HEK293 (cell line): ENCODE data around the gene PRKG1.
A peak's percentile ranks its signal among the peaks of the same experiment; 100 is the strongest.

ENCODE experiments used
- CTCF ChIA-PET: fragments of 350-600 bp; formaldehyde crosslinking; extraction: SDS; loops from one replicate; lab custom pipeline; 2021; ENCODE audit warnings: antibody characterized with exemption; lab: Yijun Ruan, JAX
- POLR2A ChIA-PET: fragments of 300-600 bp; formaldehyde crosslinking; extraction: SDS; loops from one replicate; lab custom pipeline; 2020; ENCODE audit warnings: antibody characterized with exemption, inconsistent platforms; lab: Yijun Ruan, JAX
- H3K27ac ChIP-seq: fragments of 200-500 bp; sonication (Bioruptor generic); 2 replicates; pipeline ENCODE4 v1.5.1; 2014; ENCODE audit warnings: low read depth, low read length, control low read depth, inconsistent platforms; ENCODE audit errors: extremely low read depth
- H3K36me3 ChIP-seq, 2 experiments: fragments of 200-500 bp in 1 of 2; sonication (Bioruptor generic) in 1 of 2; 1 replicate in 1 of 2; 2 replicates in 1 of 2; pipeline ENCODE4 v1.5.1; 2014 to 2017; ENCODE audit warnings: inconsistent platforms in 2 of 2, low read length in 2 of 2; ENCODE audit not compliant: control insufficient read depth in 2 of 2, insufficient read depth in 1 of 2
- H3K4me1 ChIP-seq: fragments of 200-500 bp; sonication (Bioruptor generic); 2 replicates; pipeline ENCODE4 v1.5.1; 2014; ENCODE audit warnings: mild to moderate bottlenecking, low read length, inconsistent platforms; ENCODE audit not compliant: control insufficient read depth, insufficient read depth
- H3K4me3 ChIP-seq: 2 replicates; pipeline ENCODE4 v1.5.1; 2011; ENCODE audit warnings: low read depth, mild to moderate bottlenecking, control low read depth, low read length, moderate library complexity
- H3K9me3 ChIP-seq: fragments of 200-500 bp; sonication (Bioruptor generic); 2 replicates; pipeline ENCODE4 v1.5.1; 2014; ENCODE audit warnings: low read depth, low read length, inconsistent platforms; ENCODE audit not compliant: control insufficient read depth, insufficient read depth
- ELK4 ChIP-seq: IDR thresholded peaks from 2 replicates; pipeline ENCODE4 v1.6.1; 2011; ENCODE audit warnings: mild to moderate bottlenecking, low read depth, low read length, borderline replicate concordance
- MZF1 ChIP-seq: fragments of 450-650 bp; formaldehyde crosslinking; IDR thresholded peaks from 2 replicates; pipeline ENCODE4 v1.5.1; 2017; ENCODE audit warnings: missing biosample characterization, missing genetic modification characterization, borderline replicate concordance
- PRDM1 ChIP-seq: fragments of 450-650 bp; formaldehyde crosslinking; IDR thresholded peaks from 2 replicates; pipeline ENCODE4; 2016; ENCODE audit warnings: missing biosample characterization, missing genetic modification characterization
- PRDM6 ChIP-seq: fragments of 450-650 bp; formaldehyde crosslinking; IDR thresholded peaks from 2 replicates; pipeline ENCODE4 v1.5.1; 2017; ENCODE audit warnings: missing biosample characterization, missing genetic modification characterization
- SCRT1 ChIP-seq: fragments of 450-650 bp; formaldehyde crosslinking; IDR thresholded peaks from 2 replicates; pipeline ENCODE4 v1.5.1; 2016; ENCODE audit warnings: missing biosample characterization, missing genetic modification characterization, borderline replicate concordance
- TRIM28 ChIP-seq: IDR thresholded peaks from 2 replicates; pipeline ENCODE4 v1.6.1; 2011; ENCODE audit warnings: low read length, control low read depth, borderline replicate concordance
- ZBTB10 ChIP-seq: fragments of 450-650 bp; formaldehyde crosslinking; IDR thresholded peaks from 2 replicates; pipeline ENCODE4 v1.5.1; 2016; ENCODE audit warnings: missing biosample characterization, missing genetic modification characterization
- ZBTB17 ChIP-seq: fragments of 450-650 bp; formaldehyde crosslinking; IDR thresholded peaks from 2 replicates; pipeline ENCODE4 v1.5.1; 2016; ENCODE audit warnings: missing biosample characterization, missing genetic modification characterization
- ZBTB44 ChIP-seq: fragments of 450-650 bp; IDR thresholded peaks from 2 replicates; pipeline ENCODE4 v1.5.1; 2018; ENCODE audit warnings: missing biosample characterization, mild to moderate bottlenecking, missing genetic modification characterization
- ZNF223 ChIP-seq: fragments of 450-650 bp; formaldehyde crosslinking; IDR thresholded peaks from 2 replicates; pipeline ENCODE4 v1.5.1; 2016; ENCODE audit warnings: missing biosample characterization, missing genetic modification characterization
- ZNF335 ChIP-seq: fragments of 450-650 bp; formaldehyde crosslinking; conservative IDR thresholded peaks from 2 replicates; pipeline ENCODE4 v1.5.1; 2016; ENCODE audit warnings: missing biosample characterization, missing genetic modification characterization
- ZNF341 ChIP-seq: fragments of 450-650 bp; formaldehyde crosslinking; IDR thresholded peaks from 2 replicates; pipeline ENCODE4; 2016; ENCODE audit warnings: low read depth, missing biosample characterization, missing genetic modification characterization
- ZNF398 ChIP-seq: fragments of 450-650 bp; formaldehyde crosslinking; IDR thresholded peaks from 2 replicates; pipeline ENCODE4 v1.5.1; 2017; ENCODE audit warnings: missing biosample characterization, missing genetic modification characterization
- ZNF596 ChIP-seq: fragments of 450-650 bp; IDR thresholded peaks from 2 replicates; pipeline ENCODE4 v1.5.0; 2018; ENCODE audit warnings: missing biosample characterization, mild to moderate bottlenecking, missing genetic modification characterization, moderate library complexity
- ZNF600 ChIP-seq: fragments of 450-650 bp; formaldehyde crosslinking; IDR thresholded peaks from 2 replicates; pipeline ENCODE4 v1.5.1; 2016; ENCODE audit warnings: missing biosample characterization, missing genetic modification characterization
- ZNF701 ChIP-seq: fragments of 450-650 bp; formaldehyde crosslinking; IDR thresholded peaks from 2 replicates; pipeline ENCODE4 v1.5.1; 2016; ENCODE audit warnings: missing biosample characterization, missing genetic modification characterization
- ZNF843 ChIP-seq: fragments of 450-650 bp; formaldehyde crosslinking; IDR thresholded peaks from 2 replicates; pipeline ENCODE4 v1.5.1; 2016; ENCODE audit warnings: missing biosample characterization, missing genetic modification characterization
- TF ChIP-seq, protein P1 (sequence below): fragments of 450-650 bp; formaldehyde crosslinking; IDR thresholded peaks from 2 replicates; pipeline ENCODE4 v1.5.1; 2016; ENCODE audit warnings: missing biosample characterization, missing genetic modification characterization
- TF ChIP-seq, protein P2 (sequence below): sonication (generic); formaldehyde crosslinking; IDR thresholded peaks from 2 replicates; pipeline ENCODE4 v1.8.1; 2022; ENCODE audit warnings: mild to moderate bottlenecking, moderate library complexity, missing genetic modification reagents

The PRKG1 gene

GRCh38 chr10:52216852-52217251 lies 1142.6 kb downstream of the PRKG1 start:
- Histone ChIP-seq H3K4me1 (peaks cover 2% of the 10 kb centered on the region; the same call in 1 of the 2 replicates), H3K9me3 (no peaks in the 10 kb centered on the region), H3K27ac (no peak overlapping the region), H3K36me3 (no peaks in the 10 kb centered on the region), H3K4me3 (no peak overlapping the region)
- POLR2A ChIA-PET = no interaction called here
- CTCF ChIA-PET = interaction anchor here (0.6 to 1.9 kb wide), 12 partner anchors 12 to 1213 kb away, joined by 3 to 8 read pairs (median 4); no protein-coding TSS in a partner anchor
- TF ChIP-seq PRDM1 (tag by site-specific recombination) (no peak), ZNF596 (tag by site-specific recombination) (no peak), ZNF335 (0 out of 2 replicates have a peak, but pooled peaks have one; percentile 24), ZBTB44 (tag by site-specific recombination) (peak; percentile 75), ZNF398 (tag by site-specific recombination) (no peak), ZNF223 (tag by site-specific recombination) (peak; percentile 74; the same call in 1 of the 2 replicates), TRIM28 (peak; percentile 60; the same call in 1 of the 2 replicates), ZNF600 (tag by site-specific recombination) (peak; percentile 75), ELK4 (no peak), ZBTB10 (tag by site-specific recombination) (no peak), PRDM6 (tag by site-specific recombination) (peak; percentile 68), ZBTB17 (tag by site-specific recombination) (peak; percentile 34; the same call in 1 of the 2 replicates), ZNF341 (peak; percentile 46), MZF1 (tag by site-specific recombination) (peak; percentile 44; the same call in 1 of the 2 replicates), SCRT1 (tag by site-specific recombination) (peak; percentile 30; the same call in 1 of the 2 replicates), ZNF843 (tag by site-specific recombination) (no peak), ZNF701 (no peak)
- TF ChIP-seq, protein P1, sequence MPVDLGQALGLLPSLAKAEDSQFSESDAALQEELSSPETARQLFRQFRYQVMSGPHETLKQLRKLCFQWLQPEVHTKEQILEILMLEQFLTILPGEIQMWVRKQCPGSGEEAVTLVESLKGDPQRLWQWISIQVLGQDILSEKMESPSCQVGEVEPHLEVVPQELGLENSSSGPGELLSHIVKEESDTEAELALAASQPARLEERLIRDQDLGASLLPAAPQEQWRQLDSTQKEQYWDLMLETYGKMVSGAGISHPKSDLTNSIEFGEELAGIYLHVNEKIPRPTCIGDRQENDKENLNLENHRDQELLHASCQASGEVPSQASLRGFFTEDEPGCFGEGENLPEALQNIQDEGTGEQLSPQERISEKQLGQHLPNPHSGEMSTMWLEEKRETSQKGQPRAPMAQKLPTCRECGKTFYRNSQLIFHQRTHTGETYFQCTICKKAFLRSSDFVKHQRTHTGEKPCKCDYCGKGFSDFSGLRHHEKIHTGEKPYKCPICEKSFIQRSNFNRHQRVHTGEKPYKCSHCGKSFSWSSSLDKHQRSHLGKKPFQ (tag by site-specific recombination) = peak; percentile 69; the same call in 1 of the 2 replicates
- TF ChIP-seq, protein P2, sequence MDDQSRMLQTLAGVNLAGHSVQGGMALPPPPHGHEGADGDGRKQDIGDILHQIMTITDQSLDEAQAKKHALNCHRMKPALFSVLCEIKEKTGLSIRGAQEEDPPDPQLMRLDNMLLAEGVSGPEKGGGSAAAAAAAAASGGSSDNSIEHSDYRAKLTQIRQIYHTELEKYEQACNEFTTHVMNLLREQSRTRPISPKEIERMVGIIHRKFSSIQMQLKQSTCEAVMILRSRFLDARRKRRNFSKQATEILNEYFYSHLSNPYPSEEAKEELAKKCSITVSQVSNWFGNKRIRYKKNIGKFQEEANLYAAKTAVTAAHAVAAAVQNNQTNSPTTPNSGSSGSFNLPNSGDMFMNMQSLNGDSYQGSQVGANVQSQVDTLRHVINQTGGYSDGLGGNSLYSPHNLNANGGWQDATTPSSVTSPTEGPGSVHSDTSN (CRISPR knock-in tag) = no peak
